CD4-positive, alpha-beta T cell treated with Interferon gamma for 1 hour (primary cell): ENCODE data around the gene NDUFB6.

Experiments used
- DNase-seq: peaks from one replicate; pipeline ENCODE4 v3.0.0-alpha.2; 2020

Gene NDUFB6

DNA sequence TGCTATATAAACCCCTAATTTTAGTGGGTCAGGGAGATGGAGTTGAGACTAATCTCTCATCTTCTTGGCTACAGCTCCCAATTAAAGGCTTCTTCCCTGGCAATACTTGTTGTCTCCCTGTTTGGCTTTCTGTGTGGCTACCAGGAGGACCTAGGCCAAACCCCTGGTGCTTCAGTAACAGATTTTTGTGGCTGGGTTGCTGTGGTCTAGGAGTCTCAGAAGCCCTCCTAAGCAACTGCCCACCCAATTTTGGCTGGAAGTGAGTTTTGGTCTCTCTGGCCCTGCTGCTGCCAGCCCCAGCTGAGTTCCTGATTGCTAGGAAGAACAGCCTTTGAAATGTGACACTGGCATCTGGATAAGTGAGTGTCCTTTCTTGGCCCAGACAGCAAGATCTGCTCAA, 56.7 kb downstream of the NDUFB6 start:
- DNase-seq = no peak

DNA sequence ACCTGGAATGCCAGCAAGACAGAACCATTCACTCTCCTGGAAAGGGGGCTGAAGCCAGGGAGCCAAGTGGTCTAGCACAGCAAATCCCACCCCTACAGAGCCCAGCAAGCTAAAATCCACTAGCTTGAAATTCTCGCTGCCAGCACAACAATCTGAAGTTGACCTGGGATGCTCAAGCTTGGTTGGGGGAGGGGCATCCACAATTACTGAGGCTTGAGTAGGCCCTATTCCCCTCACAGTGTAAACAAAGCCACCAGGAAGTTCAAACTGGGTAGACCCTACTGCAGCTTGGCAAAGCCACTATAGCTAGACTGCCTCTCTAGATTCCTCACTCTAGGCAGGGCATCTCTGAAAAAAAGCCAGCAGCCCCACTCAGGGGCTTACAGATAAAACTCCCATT, 64.2 kb downstream of the NDUFB6 start:
- no peak for DNase-seq

DNA sequence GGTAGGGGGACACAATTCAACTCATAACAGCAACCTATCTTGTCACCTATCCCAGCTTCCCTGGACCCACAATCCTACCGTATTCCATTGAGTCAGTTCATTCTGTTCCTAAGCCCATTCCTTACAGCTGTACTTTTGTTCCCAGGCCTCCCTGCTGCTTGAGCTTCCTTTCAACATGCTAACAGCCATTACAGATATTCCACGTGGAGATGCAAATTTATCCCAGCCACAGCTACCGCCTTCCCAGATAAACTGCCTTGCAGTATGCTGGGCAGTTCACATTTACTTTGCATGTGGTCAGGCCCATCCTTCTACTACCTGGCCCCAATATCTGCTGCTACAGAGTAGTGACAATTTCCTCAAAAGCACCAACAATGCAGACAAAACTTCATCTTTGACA, 70.0 kb downstream of the NDUFB6 start:
- no peak for DNase-seq
